Measurements from ENCODE around the gene KIF5C.

The KIF5C gene

GRCh38 chr2:148939271-148939670, 64.2 kb downstream of the KIF5C start:
- no peak for DNase-seq (ENCODE audit: extremely low read depth, low read depth)
- TF ChIP-seq CTCF (IDR thresholded peaks at IDR 0.05; ENCODE audit: low read depth, low read length, missing control alignments), result no peak
- no peak overlapping the region for H3K4me3 ChIP-seq (replicated peaks; ENCODE audit: low read depth, low read length)

- DNase-seq (ENCODE audit: extremely low read depth, low read depth), result no peak
- no peak overlapping the region for H3K4me3 ChIP-seq (replicated peaks; ENCODE audit: low read depth, low read length)
- no peak for TF ChIP-seq CTCF (IDR thresholded peaks at IDR 0.05; ENCODE audit: low read depth, low read length, missing control alignments)
Measured at GRCh38 chr2:148943097-148943496, 68.1 kb downstream of the KIF5C start.

- no peak overlapping the region for H3K4me3 ChIP-seq (replicated peaks; ENCODE audit: low read depth, low read length)
- DNase-seq (ENCODE audit: extremely low read depth, low read depth), result no peak
- no peak for TF ChIP-seq CTCF (IDR thresholded peaks at IDR 0.05; ENCODE audit: low read depth, low read length, missing control alignments)
Measured at GRCh38 chr2:148944536-148944935, 69.5 kb downstream of the KIF5C start.

GRCh38 chr2:148947299-148947698, 72.3 kb downstream of the KIF5C start:
- DNase-seq (ENCODE audit: extremely low read depth, low read depth), result no peak
- no peak overlapping the region for H3K4me3 ChIP-seq (replicated peaks; ENCODE audit: low read depth, low read length)
- no peak for TF ChIP-seq CTCF (IDR thresholded peaks at IDR 0.05; ENCODE audit: low read depth, low read length, missing control alignments)

- no peak for TF ChIP-seq CTCF (IDR thresholded peaks at IDR 0.05; ENCODE audit: low read depth, low read length, missing control alignments)
- DNase-seq (ENCODE audit: extremely low read depth, low read depth), result no peak
Measured at GRCh38 chr2:148948868-148949267, 73.8 kb downstream of the KIF5C start.

GRCh38 chr2:148949348-148949747, 74.3 kb downstream of the KIF5C start:
- DNase-seq (ENCODE audit: extremely low read depth, low read depth), result no peak
- no peak overlapping the region for H3K4me3 ChIP-seq (replicated peaks; ENCODE audit: low read depth, low read length)

More at GRCh38 chr2:148948868-148949267, 73.8 kb downstream of the KIF5C start:
- no peak overlapping the region for H3K4me3 ChIP-seq (replicated peaks; ENCODE audit: low read depth, low read length)

More at GRCh38 chr2:148949348-148949747, 74.3 kb downstream of the KIF5C start:
- no peak for TF ChIP-seq CTCF (IDR thresholded peaks at IDR 0.05; ENCODE audit: low read depth, low read length, missing control alignments)
